Forelimb muscle (tissue), 1 donor: ENCODE measurements around the gene FOXL1. TPM values are rescaled to one million over a fixed set of nuclear protein-coding genes. Genes with fewer than 3 reads are reported as not detected.

Experiments used
- DNase-seq: peaks from one replicate; pipeline ENCODE4 v3.0.0-alpha.2; 2013; ENCODE audit warnings: low read depth
- polyA plus RNA-seq: library from polyadenylated mRNA; unstranded; fragments of 120-200 nt; gene quantifications from one replicate; pipeline ENCODE4 v1.2.1, GENCODE V29; 2013; ENCODE audit not compliant: insufficient read length

Gene FOXL1
- 0.24 TPM for polyA plus RNA-seq

DNA sequence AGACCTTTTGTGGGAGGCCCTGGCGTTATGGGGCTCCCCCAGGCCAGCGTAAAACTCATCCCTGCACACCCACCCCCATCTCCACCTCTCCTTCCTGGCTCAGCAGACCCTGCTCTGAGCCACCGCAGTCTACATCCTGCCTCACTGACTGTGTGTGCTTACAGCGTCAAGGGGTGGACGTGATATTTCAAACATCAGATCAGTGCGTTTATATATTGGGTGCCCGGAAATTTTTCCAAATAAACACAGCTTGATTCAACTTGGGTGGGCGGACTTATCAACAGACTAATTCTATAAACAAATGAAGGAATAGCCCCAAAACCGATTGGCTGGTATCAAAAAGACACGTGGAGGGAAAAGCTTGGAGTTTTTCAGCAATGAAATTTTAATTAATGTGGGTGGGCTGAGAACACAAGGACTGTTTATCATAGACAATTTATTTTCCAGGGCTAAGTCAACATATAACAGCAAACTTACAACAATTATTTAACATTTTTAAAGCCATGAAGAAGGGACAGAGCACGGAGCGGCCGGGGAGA, at the start of gene FOXL1:
Gene FOXL1, plus strand, starts transcription at position 489 of the 539 bp plus-strand sequence. CDS start 175 bp downstream, outside the sequence.
- DNase-seq = no peak

DNA sequence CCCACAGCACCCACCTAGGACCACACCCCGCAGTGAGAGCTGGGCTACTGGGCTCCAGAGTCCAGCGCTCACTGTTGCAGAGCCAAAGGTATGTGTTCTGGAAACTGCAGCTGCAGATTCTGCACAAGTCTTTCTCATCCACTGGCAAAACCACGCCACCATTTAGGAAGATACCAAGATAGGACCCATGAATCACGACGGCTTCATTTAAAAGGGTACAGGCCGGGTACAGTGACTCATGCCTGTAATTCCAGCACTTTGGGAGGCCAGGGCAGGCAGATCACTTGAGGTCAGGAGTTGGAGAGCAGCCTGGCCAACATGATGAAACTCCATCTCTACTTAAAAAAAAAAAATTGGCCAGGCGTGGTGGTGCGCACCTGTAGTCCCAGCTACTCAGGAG, 49.2 kb upstream of the FOXL1 start:
- DNase-seq = no peak

DNA sequence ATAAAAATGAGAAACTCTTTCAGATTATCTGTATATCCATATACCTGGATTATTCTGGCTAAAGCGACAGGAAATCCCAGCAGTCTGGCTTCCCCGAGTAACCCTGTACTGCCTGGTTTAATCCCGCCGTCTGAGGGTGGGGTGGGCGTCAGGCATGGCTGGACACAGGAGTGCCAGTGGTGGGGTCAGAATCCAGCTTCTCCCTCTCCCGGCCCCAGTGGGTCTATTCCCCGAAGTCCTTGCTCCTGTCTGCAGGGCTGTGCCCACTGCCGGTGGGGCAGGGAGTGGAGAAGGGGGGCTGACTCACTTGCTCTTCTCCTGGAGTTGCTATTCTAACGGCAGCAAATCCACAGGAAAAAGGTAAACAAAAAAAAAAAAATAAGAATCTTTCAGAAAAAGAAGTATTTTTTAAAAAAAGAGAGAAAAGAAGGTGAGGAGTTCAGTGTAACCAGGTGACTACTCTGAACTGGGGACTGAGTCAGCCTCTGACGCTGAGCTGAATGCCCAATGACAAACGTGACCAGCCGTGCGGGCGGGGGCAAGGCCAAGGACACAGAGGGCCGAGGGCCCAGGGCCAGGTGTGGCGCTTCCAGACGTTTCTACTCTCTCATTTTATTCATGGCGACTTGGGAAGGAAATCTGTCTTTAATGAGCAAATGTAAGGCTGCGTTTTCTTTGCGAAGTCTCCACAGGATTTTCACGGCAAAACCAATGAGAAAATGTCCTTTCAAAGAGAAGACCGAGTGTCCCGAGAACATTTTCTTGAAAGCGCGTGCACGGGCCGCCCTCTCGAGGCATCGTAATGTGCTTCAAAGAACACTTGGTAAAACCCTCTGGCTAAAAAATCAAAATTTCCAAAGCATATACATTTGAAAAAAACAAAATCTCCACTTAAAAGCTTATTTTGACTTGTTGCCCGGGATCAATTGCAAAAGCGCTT, 47.8 kb upstream of the FOXL1 start:
- DNase-seq = no peak

DNA sequence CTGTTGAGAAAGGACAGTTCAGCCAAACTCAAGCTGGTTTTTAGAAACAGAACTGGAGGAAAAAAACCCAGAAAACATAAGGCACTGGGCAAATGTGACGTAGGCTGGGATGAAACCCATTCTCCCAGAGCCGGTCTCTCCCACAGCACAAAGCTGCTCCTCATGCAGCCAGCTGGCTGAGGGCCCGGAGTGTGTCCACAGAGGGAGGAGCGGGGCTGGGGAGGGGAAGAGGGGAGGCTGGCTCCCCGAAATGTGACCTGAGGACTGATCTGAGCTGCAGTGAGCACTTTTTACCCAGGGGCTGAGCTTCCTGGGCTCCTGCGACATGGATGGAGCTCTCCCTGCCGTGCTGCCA, 47.2 kb upstream of the FOXL1 start:
- DNase-seq = peak; percentile 40

DNA sequence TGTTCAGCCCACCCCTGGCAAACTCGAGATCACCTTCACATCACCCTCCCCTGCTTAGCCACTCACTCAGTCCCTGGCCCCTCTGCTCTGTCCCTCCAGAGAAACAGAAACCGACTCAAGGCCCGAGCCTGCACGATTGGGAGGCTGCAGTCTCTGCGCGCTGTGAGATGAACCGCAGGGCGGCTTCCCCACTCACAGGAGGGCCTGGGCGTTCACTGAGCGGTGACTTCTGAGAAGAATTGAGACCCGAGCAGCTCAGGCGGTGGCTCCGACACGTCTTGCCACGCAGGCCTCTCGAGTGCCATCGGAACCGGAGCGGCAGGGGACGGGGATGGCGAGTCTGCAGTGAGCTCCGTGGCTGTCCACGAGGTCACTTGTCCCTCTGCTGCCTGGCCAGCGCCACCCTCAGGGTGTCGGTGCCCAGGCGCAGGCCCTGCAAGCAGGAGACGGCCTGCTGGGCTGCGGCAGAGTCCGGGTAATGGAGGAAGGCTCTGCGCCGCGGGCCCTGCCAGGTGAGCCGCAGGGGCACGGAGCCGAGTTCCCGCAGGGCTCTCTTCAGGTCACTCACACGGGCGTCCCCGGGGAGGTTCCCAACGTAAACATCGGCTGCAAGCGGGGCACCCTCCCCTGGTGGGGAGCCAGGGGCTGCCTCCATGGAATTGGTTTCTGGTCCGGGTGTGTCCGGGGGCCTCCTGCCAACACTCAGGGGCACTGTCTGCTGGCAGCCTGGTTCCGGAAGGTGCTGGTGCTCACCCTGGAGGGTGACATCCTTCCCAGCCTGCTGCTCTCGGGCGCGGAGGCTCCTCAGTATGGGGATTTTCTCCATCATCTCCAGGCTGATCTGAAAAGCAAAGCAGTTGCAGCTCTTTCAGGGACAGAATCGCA, 46.5 kb upstream of the FOXL1 start:
- DNase-seq = no peak

DNA sequence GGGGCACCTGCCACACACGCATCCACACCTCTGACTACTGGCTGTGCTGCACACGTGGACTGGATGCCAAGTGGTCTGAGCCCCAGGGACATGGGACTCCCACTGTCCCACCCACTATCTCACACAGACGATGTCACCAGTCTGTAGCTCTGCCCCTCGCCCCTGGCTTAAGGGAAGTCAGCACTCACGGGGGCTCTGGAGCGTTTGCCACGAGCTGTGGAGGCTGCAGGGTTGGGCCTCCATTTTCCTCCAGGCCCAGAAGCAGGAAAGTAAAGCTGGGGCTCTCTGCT, 45.9 kb upstream of the FOXL1 start:
- DNase-seq = no peak

DNA sequence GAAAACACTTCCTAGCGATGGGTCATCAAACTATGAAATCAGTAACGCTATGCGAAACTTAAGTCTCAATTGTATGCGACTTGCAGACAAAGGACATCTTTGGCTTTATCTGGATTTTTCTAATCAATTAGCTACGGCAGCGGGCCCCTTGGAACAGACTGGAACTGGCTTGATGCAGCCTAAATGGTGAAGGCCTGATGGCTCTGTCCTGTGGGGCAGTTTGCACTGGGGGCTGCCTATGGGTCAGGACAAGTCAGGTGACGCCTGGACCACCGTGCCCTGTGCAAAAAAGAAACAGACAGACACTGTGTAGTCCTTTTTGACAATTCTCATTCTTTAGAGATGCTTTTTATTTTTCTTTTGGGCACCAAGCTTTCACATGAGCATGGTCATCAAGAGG, 45.3 kb upstream of the FOXL1 start:
- no peak for DNase-seq

DNA sequence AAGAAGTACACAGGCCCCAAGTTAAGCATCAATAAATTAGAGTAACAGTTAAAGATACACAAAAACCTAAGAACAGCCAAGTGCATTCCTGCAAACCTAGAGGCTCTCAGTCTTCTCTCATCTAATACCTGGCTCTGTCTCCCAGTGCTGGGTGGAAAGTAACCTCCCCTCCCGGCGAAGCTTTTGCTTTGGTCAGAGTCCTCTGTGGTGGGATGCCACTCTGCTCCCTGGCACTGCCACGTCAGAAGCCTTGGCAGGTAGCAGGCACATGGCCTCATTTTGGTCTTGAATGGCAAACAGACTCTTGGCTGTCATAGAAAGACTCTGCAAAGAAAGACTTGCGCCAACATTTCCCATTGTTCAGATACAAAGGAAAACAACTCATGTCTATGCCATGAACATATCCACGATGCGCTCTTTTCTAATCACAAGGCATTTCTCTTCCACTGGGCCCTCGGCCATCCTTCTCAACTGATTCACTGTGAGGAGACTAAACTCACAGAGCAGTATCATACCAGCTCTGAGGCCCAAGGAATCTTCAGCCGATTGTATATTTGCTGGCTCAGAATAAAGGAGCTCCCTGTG, 44.5 kb upstream of the FOXL1 start:
- no peak for DNase-seq

DNA sequence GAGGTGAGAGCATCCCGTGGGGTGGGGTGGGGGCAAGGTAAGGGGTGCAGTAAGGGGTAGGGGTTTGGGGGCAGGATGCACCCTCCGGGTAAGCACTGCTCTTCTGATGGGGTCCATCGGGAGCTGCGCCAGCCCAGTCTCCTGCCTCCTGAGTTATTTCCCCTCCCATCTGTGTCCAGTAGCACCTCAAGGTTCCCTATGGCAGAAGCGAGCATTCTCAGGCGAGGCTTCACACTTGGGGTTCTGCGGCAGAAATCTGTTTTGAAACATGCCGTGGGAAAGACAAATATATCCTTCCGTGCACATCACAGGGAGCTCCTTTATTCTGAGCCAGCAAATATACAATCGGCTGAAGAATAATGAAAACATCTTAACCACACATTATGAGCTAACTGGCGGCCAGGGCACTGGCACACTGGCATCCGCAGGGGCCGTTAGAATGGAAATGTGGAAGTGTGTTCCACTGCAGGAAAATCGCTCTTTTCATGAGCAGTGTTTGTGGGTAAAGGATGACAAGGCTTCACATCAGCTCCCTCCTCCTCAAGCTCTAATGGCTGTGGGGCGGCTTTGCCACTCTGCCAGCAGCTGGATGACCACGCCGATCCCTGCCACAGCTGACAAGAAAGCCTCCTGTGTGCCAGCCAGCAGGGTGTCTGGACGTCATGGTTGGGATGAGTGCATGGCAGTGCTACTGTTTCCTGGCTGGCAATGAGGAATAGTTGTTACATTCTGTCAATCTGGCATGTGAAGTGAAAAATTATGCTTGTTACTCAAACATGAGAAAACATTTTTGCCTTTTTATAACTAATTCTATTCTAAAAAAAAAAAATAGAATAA, 43.4 kb upstream of the FOXL1 start:
- no peak for DNase-seq

DNA sequence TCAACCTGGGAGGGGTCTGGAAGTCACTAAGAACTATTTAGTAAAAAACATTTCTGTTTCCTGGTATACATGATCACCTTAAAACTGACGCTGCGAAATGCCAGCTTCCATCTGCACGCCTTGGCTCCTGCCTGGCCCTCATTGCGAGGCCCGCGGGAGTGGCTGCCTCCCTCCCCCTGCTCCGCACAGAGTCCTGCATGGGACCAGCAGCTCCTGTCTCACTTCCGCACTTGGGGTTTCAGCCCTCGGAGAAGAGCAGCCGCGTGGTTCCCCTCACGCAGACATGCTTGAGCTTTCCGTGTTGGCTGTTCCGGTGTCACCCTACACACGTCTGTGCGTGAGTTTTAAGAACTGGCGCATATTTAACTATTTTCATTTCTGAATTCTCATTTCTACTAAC, 41.7 kb upstream of the FOXL1 start:
- no peak for DNase-seq

DNA sequence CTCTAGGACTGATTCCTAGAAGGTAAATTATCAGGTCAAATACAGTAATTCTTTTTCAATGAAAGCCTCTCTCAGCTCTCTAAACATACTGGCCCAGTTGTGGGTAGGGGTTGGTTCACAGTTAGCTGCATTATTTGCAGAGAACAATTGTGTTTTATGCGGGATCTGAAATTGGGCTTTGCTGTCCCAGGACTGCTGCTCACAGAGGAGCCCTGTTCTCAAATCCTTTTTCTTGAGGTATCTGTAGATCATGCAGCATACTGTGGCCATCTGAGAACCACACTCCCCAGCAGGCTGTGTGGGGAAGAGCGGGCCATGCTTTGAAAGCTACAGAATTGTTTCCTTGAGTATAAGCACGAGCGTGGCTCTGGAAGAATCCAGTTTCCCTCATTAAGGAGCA, 40.9 kb upstream of the FOXL1 start:
- no peak for DNase-seq

DNA sequence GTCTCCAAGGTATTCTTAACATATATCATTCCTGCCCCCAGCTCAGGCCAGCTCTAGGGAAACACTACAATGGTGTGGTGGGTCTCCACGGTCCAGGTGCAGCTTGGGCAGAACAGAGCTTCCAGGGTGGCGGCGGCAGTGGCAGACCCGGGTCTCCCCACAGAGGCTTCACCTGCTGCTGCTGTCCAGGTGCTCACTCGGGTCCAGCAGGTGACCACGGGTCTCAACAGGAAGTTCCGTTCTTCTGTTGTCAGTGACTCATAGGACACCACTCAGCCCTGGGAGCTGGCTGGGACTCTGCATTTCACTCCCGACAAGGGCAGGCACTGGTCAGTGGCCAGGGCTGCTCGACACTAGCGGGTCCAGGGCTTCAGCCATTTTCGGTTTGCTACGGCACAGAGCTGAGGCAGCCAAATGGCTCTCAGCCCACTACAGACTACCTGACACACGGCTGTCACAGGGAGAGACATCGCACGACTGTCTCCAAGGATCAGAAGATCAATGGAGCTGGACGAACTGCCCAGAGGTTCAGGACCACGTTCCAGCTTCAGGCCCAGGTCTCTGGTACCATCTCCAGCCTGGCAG, 40.1 kb upstream of the FOXL1 start:
- no peak for DNase-seq

DNA sequence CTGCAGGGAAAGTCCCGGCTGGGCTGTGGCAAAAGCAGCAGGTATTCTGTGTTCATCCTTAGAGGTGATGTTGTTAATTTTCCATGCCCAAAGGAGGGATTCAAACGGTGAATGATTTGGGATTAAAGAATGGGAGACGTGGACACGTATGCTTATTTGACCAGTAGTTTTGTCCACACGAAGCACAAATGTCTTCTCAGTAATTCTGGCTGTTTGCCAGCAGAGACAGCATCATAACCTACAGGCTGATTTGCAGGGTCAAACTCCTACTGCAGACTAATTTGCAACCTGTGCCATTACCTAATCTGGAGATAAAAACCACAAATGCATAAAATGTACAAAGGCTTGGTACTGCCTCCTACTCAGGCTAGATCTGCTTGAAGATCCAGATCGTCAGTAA, 37.5 kb upstream of the FOXL1 start:
- DNase-seq = no peak

DNA sequence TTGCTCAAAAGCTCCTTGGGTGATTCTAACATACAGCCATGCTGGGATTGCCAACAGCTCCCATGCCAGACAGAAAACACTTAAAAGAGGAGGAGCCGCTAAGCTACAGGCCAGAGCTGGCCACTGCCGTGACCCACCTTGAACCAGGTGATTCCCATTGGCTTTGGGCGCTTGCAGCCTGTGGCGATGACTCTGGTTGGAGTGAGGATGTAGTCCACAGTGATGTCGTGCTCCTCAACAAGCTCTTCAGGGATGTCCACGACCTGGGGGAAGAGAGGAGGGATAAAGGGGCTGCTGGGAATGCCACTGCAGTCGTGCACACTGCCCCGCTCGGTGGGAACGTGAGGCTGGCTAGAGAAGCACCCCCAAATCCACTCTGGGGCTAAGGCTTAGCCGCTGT, 36.8 kb upstream of the FOXL1 start:
- DNase-seq = no peak

DNA sequence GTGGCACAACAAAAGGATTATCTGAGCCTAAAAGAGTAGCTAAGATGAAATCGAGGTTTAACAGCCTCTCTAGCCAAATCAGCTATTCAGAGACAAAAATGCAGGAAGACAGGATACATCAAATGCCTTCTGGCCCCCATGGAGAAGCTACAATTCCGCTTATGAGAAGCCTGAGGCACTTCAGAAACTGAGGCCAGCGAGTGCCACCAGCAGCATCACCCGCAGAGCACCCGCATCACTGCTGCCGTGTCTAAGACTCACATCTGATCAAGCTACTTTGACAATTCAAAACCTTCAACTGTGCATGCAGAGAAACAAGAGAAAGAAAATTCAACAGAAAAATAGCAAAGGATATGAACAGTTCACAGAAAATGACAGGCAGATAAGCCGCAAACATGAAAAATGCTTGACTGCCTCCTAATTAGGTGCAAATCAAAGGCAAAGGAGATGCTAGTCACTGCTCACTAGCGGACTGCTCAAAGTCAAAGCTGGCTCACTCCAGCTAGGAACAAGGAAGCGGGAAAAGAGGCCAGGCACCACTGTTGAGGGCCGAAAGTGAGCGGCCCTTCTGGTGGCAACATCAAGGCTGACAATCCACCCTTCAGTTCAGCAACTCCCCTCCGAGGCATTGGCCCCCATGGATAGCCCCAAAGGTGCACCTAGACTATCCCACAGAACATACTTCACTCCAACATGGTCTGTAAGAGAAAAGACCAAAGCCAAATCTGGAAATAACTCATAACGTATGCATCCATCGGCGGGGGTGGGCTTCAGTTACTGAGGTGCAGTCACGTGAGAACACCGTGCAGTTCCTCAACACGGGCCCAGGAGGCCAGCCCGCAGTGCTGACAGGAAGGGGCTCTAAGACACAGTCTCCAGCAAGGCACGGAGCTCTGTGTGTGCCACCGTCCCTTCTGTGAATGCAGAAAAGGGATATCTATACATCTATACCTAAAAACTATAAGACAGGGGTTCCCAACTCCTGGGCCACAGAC, 35.3 kb upstream of the FOXL1 start:
- DNase-seq = no peak

DNA sequence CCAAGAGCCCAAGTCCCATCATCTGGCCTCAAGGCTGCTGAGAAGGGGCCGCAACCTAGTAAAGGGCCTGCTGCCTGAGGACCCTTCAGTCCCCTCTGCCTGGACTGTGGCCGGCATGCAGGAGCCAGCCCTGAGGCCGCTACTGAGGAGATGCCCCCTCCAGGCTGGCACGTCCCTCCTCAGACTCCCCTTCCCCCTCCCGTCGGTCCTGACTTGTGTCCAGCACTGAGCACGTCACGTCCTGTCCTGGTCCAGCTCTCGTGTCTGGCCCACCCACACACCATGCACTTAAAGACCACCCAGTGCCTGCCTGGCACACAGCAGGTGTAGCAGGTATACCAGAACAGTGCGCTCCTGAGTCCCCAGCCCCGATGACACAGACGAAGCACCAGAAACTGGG, 32.9 kb upstream of the FOXL1 start:
- no peak for DNase-seq

DNA sequence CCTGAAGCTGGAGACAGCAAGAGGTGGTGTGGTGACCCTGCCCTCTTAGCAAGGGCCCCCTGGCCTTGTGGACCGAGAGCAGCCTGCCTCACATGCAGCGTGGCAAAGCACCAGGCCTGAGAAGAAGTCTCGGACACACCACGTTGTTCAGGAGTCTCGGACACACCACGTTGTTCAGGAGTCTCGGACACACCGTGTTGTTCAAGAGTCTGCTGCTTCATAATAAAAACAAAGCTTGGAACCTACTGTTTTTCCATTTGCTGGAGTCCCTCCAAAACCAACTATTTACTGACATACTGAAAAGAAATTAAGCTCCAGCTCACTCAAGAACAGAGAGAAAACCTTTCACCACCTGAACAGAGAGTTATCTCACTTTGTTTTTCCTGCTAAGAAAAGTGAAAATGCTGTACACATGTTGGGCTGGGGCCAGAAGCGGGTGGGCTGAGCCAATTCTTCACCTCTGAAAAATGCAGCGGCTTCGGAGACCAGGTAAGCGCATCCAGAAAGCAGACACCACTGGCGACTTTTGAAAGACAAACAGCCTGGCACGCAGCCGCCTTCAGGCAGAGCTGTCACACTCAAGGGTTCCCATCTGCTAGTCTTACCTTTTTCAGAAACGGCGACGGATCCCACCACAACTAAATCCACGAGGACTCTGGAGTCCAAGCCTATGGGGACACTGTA, 32.3 kb upstream of the FOXL1 start:
- no peak for DNase-seq

DNA sequence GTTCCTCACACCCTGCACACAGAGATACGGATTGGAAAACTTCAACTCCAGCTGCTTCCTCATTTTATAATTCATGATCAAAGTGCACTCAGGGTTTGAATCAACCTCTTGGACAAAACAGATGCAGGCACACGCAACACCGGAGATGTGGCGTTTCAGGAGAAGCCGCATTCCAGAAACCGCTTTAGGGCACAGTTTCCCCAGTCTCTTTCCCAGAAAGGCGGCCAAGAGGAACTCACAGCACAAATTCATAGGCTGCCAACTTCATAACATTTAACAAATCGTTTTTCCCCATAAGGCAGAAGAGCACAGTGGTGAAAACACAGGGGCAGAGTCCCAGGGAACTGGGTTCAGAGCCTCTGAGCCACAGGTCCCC, 31.7 kb upstream of the FOXL1 start:
- DNase-seq = no peak

DNA sequence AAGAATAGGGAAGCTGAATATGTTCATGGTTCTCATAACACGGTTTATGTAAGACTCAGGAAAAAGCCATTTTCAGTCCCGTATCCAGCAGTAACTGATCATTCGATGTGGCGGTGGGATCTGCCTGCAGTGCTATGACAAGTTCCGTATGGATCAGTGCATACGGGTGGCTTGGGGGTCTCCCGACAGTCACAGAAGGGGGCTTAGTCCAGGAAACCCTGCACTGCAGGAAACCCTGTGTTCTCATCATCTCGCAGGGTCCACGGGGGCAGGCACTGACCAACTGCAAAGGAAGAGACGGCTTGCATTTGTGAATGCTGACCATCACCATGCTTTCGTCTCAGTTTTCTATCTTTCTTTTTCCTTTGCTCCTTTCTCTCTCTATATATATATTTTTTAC, 31.1 kb upstream of the FOXL1 start:
- DNase-seq = no peak
